Neural cell (in vitro differentiated cells): ENCODE data around the gene ASRGL1. TPM values are rescaled to one million over a fixed set of nuclear protein-coding genes. Genes with fewer than 3 reads are reported as not detected.

ENCODE experiments used
- H2AFZ ChIP-seq: fragments of 200-600, 300-800 bp; sonication (generic), shearing (Covaris generic); 2 replicates; pipeline ENCODE4 v1.6.0; 2014; ENCODE audit warnings: low read depth, mild to moderate bottlenecking, antibody characterized with exemption, low read length, moderate library complexity
- H3F3A ChIP-seq: fragments of 200-600 bp; shearing (Covaris generic); 2 replicates; pipeline ENCODE4 v1.6.1; 2016; ENCODE audit warnings: mild to moderate bottlenecking, moderate library complexity, mixed read lengths, antibody characterized with exemption, low read length; ENCODE audit not compliant: insufficient read depth, poor library complexity, severe bottlenecking
- H3K27ac ChIP-seq: fragments of 200-600, 300-800 bp; sonication (generic), shearing (Covaris generic); 2 replicates; pipeline ENCODE4 v1.5.1; 2014; ENCODE audit warnings: mild to moderate bottlenecking, low read length, moderate library complexity
- H3K27me3 ChIP-seq: fragments of 300-800, 200-600 bp; sonication (generic), shearing (Covaris generic); 2 replicates; pipeline ENCODE4 v1.6.0; 2014; ENCODE audit warnings: mild to moderate bottlenecking, low read depth, low read length, moderate library complexity; ENCODE audit not compliant: insufficient read depth
- H3K36me3 ChIP-seq: fragments of 300-800, 200-600 bp; sonication (generic), shearing (Covaris generic); 2 replicates; pipeline ENCODE4 v1.5.1; 2014; ENCODE audit warnings: mild to moderate bottlenecking, antibody characterized with exemption, low read length, moderate library complexity; ENCODE audit not compliant: insufficient read depth
- H3K4me2 ChIP-seq: fragments of 300-800, 200-600 bp; sonication (generic), shearing (Covaris generic); 2 replicates; pipeline ENCODE4 v1.6.0; 2014; ENCODE audit warnings: mild to moderate bottlenecking, low read length
- H3K4me3 ChIP-seq: fragments of 300-800, 200-600 bp; sonication (generic), shearing (Covaris generic); 2 replicates; pipeline ENCODE4 v1.5.1; 2014; ENCODE audit warnings: mild to moderate bottlenecking, low read length, moderate library complexity
- H3K79me2 ChIP-seq: fragments of 200-600 bp; shearing (Covaris generic); replicated peaks from 2 replicates; pipeline ENCODE4 v1.6.0; 2014; ENCODE audit warnings: mild to moderate bottlenecking, low read length, moderate library complexity; ENCODE audit not compliant: insufficient read depth
- H3K9ac ChIP-seq: fragments of 300-800, 200-600 bp; sonication (generic), shearing (Covaris generic); 2 replicates; pipeline ENCODE4 v1.6.1; 2016; ENCODE audit warnings: mild to moderate bottlenecking, low read length, mixed read lengths
- H3K9me2 ChIP-seq: fragments of 200-600 bp; shearing (Covaris generic); 2 replicates; pipeline ENCODE4 v1.6.1; 2016; ENCODE audit warnings: mild to moderate bottlenecking, low read length, mixed read lengths; ENCODE audit not compliant: insufficient read depth
- H3K9me3 ChIP-seq: fragments of 200-600, 300-800 bp; sonication (generic), shearing (Covaris generic); 2 replicates; pipeline ENCODE4 v1.6.1; 2016; ENCODE audit warnings: mild to moderate bottlenecking, mixed run types, low read length, moderate library complexity, mixed read lengths
- H4K20me1 ChIP-seq: fragments of 200-600 bp; shearing (Covaris generic); 2 replicates; pipeline ENCODE4 v1.6.1; 2016; ENCODE audit warnings: mild to moderate bottlenecking, mixed run types; ENCODE audit not compliant: insufficient read depth
- CTCF ChIP-seq: fragments of 450-650 bp; IDR thresholded peaks from 2 replicates; pipeline ENCODE4 v1.5.1; 2014; ENCODE audit warnings: antibody characterized with exemption, mild to moderate bottlenecking, moderate library complexity; ENCODE audit not compliant: poor library complexity, severe bottlenecking
- EP300 ChIP-seq: fragments of 450-650 bp; conservative IDR thresholded peaks from 2 replicates; pipeline ENCODE4 v1.6.1; 2014; ENCODE audit warnings: antibody characterized with exemption, mild to moderate bottlenecking, moderate library complexity; ENCODE audit not compliant: poor library complexity, severe bottlenecking
- EZH2 ChIP-seq: fragments of 200-600, 300-800 bp; shearing (Covaris generic), sonication (generic); IDR thresholded peaks from 2 replicates; pipeline ENCODE4 v1.6.1; 2014; ENCODE audit warnings: antibody characterized with exemption, low read length, borderline replicate concordance, mild to moderate bottlenecking; ENCODE audit not compliant: insufficient read depth, poor library complexity, severe bottlenecking
- MXI1 ChIP-seq: fragments of 450-650 bp; conservative IDR thresholded peaks from 2 replicates; pipeline ENCODE4 v1.6.1; 2014; ENCODE audit warnings: antibody characterized with exemption, mild to moderate bottlenecking; ENCODE audit not compliant: poor library complexity, severe bottlenecking
- POLR2AphosphoS5 ChIP-seq: IDR thresholded peaks from 2 replicates; pipeline ENCODE4 v1.6.1; 2012
- RAD21 ChIP-seq: fragments of 450-650 bp; conservative IDR thresholded peaks from 2 replicates; pipeline ENCODE4 v1.6.1; 2014; ENCODE audit warnings: antibody characterized with exemption, mild to moderate bottlenecking, moderate library complexity
- SMC3 ChIP-seq: fragments of 450-650 bp; conservative IDR thresholded peaks from 2 replicates; pipeline ENCODE4 v1.6.1; 2014; ENCODE audit warnings: antibody characterized with exemption, mild to moderate bottlenecking, moderate library complexity; ENCODE audit not compliant: poor library complexity
- TAF1 ChIP-seq: IDR thresholded peaks from 2 replicates; pipeline ENCODE4 v1.6.1; 2012; ENCODE audit warnings: low read depth
- polyA plus RNA-seq: library from polyadenylated mRNA; depleted of rRNA; stranded (reverse); fragments of >200 nt; gene quantifications from 2 replicates; pipeline ENCODE4 v1.2.3, GENCODE V29; 2014
- TF ChIP-seq, protein P1 (sequence below): IDR thresholded peaks from 2 replicates; pipeline ENCODE4 v1.6.1; 2012; ENCODE audit warnings: borderline replicate concordance

The ASRGL1 gene
- polyA plus RNA-seq, 1 donor from 2014 or later = 129 TPM

- Histone ChIP-seq H3K27ac (no peak overlapping the region), H3F3A (no peaks in the 10 kb centered on the region), H3K79me2 (no peaks in the 10 kb centered on the region), H4K20me1 (no peaks in the 10 kb centered on the region), H2AFZ (no peak overlapping the region), H3K9ac (no peak overlapping the region), H3K9me2 (no peaks in the 10 kb centered on the region), H3K9me3 (no peaks in the 10 kb centered on the region), H3K4me3 (no peak overlapping the region), H3K27me3 (no peaks in the 10 kb centered on the region), H3K4me2 (no peak overlapping the region), H3K36me3 (no peaks in the 10 kb centered on the region)
- TF ChIP-seq MXI1 = no peak
Observed at GRCh38 chr11:62402226-62402959, 65.1 kb downstream of the ASRGL1 start.

DNA sequence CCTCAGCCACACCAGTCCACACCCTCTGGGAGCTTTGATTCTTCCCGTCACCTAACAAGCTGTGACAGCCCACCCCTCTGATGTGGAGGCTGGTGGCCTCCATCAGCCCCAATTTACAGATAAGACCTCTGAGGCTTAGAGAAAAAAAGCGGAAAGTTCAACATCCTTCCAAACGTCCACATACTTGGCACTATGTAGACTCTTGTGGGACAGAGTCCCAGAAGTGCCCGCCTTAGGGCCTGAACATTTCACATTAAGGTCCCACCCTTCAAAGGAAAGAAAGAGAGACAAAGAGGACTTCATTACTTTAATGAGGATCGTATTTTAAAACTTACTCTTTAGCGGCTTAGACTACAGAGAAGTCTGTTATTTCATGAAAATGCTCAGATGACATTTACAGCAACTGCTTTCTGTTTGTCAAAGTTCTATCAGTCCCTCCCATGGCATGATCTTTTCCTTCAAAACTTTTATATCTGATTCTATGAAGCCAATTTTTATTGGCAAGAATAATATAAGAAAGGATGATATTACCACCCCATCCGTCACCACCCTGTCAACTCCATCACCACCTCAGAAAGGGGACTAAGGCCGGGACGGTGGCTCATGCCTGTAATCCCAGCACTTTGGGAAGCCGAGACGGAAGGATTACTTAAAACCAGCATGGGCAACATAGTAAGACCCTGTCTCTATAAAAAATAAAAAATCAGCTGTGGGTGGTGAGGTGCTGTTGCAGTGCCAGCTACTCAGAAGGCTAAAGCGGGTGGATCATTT, 65.9 kb downstream of the ASRGL1 start:
- H3K4me3 ChIP-seq = no peak overlapping the region
- no peak overlapping the region for H3K27ac ChIP-seq
- no peak overlapping the region for H3K9ac ChIP-seq
- H3K4me2 ChIP-seq = no peak overlapping the region
- H3K27me3 ChIP-seq = no peaks in the 10 kb centered on the region
- no peaks in the 10 kb centered on the region for H3F3A ChIP-seq
- H2AFZ ChIP-seq = no peak overlapping the region
- no peaks in the 10 kb centered on the region for H4K20me1 ChIP-seq
- no peaks in the 10 kb centered on the region for H3K79me2 ChIP-seq
- H3K36me3 ChIP-seq = no peaks in the 10 kb centered on the region
- no peaks in the 10 kb centered on the region for H3K9me3 ChIP-seq
- TF ChIP-seq EP300 = no peak
- TF ChIP-seq, protein P1, sequence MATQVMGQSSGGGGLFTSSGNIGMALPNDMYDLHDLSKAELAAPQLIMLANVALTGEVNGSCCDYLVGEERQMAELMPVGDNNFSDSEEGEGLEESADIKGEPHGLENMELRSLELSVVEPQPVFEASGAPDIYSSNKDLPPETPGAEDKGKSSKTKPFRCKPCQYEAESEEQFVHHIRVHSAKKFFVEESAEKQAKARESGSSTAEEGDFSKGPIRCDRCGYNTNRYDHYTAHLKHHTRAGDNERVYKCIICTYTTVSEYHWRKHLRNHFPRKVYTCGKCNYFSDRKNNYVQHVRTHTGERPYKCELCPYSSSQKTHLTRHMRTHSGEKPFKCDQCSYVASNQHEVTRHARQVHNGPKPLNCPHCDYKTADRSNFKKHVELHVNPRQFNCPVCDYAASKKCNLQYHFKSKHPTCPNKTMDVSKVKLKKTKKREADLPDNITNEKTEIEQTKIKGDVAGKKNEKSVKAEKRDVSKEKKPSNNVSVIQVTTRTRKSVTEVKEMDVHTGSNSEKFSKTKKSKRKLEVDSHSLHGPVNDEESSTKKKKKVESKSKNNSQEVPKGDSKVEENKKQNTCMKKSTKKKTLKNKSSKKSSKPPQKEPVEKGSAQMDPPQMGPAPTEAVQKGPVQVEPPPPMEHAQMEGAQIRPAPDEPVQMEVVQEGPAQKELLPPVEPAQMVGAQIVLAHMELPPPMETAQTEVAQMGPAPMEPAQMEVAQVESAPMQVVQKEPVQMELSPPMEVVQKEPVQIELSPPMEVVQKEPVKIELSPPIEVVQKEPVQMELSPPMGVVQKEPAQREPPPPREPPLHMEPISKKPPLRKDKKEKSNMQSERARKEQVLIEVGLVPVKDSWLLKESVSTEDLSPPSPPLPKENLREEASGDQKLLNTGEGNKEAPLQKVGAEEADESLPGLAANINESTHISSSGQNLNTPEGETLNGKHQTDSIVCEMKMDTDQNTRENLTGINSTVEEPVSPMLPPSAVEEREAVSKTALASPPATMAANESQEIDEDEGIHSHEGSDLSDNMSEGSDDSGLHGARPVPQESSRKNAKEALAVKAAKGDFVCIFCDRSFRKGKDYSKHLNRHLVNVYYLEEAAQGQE = no peak
- TF ChIP-seq MXI1 = no peak
- TF ChIP-seq SMC3 = no peak
- no peak for TF ChIP-seq RAD21
- no peak for TF ChIP-seq TAF1
- TF ChIP-seq CTCF = no peak
- TF ChIP-seq EZH2 = no peak
- TF ChIP-seq POLR2AphosphoS5 = no peak
- H3K9me2 ChIP-seq = no peaks in the 10 kb centered on the region
